Effector CD8-positive, alpha-beta T cell (primary cell): ENCODE results near the gene MAZ.

Experiments used
- DNase-seq: peaks from one replicate; lab custom pipeline; 2025; lab: John Stamatoyannopoulos, UW

MAZ gene

GRCh38 chr16:29857133-29857760 lies 50.9 kb downstream of the MAZ start:
- DNase-seq, result no peak

- DNase-seq, result no peak
These were observed 52.0 kb downstream of the MAZ start for GRCh38 chr16:29858149-29858849.

GRCh38 chr16:29858974-29859373 lies 52.6 kb downstream of the MAZ start:
- DNase-seq, result no peak

GRCh38 chr16:29860218-29860617 lies 53.9 kb downstream of the MAZ start:
- DNase-seq, result no peak
